IPS-NIHi7 (cell line): ENCODE data around the gene ANKRD50.

ENCODE experiments used
- DNase-seq: peaks from one replicate; pipeline ENCODE4 v3.0.0; 2012; ENCODE audit warnings: mixed read lengths; ENCODE audit errors: extremely low spot score

The ANKRD50 gene

DNA sequence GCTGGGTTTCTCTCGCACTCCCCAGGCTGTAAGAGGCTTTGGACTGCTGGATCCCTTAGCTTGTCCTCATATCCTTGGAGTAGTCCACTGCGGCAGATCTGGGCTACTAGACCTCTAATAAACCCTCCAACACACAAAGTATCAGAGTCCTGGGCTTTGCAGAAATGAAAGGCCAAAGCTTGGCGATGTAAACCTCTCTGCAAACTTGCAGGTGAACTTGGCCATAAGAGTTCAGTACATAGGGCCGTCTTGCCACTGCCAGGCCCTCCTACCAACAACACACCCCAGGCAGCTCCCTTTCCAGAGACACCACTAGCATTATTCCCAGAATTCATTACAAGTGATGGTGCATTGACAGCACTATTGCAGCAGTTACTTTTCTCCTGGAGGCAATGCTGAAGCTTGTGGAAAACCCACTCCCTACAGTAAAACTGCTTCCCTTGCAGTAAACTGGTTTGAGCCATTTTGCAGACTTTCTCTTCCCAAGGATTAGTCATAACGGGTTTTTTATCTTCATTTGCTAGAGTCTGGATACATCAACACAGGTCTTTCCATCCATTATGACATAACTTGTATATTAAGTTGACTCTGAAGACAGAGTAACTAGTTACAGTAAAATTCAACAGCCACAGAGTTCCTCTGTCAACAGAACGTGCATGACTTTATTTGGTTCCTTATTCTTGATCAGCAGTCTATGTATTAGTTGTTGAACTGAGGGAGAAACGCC is 2.4 kb downstream of the ANKRD50 start:
- DNase-seq = no peak

GRCh38 chr4:124708517-124709300 is 3.8 kb downstream of the ANKRD50 start:
- DNase-seq = no peak

GRCh38 chr4:124705393-124705792 is 7.1 kb downstream of the ANKRD50 start:
- no peak for DNase-seq

DNA sequence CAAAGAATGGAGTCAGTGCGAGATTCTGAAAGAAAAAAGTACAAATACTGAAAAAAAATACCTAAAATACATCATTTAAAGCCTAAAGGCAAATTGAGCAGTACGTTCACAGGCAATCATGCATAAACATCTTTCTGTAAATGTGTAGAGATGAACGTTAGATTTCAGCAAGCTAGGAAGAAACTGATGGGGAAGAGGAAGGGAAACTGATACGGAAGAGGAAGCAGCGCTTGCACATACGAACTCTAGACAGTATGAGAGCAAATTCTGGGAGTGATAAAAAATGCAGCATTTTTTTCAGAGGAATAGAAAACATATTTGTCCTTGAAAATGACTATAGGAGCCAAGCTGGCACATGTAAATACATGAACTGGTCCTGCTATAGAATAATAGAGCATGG is 9.4 kb downstream of the ANKRD50 start:
- DNase-seq = no peak

- DNase-seq = no peak
Measured at GRCh38 chr4:124697441-124697840, 15.1 kb downstream of the ANKRD50 start.

DNA sequence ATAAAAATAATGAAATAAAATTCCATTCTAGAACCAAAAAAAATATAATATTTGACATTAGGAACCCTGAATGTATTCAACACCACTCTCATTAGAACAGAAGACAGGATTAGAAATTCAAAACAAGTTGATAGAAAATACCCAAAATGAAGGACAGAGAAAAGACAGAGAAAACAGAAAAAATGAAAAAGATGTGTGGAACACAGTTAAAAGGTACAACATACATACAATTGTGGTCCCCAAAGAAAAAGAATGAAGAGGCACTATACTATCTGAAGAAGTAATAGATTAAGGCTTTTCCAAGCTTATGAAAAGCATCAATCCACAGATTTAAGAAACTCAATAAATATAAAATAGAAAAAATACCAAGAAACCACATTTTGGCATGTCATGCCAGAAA is 16.4 kb downstream of the ANKRD50 start:
- no peak for DNase-seq

GRCh38 chr4:124694946-124695598 is 17.5 kb downstream of the ANKRD50 start:
- no peak for DNase-seq

DNA sequence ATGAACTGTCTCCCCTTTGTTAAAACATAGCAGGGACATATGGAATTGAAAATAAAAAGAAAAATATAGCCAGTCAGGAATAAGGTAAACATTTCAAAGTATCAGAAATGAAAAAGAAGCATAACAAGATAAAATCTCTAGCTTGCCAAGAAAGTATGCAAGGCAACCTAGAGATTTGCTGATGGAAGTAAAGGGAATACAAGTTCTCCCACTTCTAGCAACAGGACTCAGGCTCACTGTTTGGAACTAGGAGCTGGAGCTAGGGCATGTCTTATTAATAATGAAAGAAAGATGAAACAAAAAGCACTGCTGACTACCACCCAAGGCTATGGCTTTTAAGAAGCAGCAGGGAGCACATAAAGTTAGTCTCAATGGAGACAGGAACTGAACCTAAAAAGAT is 18.2 kb downstream of the ANKRD50 start:
- no peak for DNase-seq

DNA sequence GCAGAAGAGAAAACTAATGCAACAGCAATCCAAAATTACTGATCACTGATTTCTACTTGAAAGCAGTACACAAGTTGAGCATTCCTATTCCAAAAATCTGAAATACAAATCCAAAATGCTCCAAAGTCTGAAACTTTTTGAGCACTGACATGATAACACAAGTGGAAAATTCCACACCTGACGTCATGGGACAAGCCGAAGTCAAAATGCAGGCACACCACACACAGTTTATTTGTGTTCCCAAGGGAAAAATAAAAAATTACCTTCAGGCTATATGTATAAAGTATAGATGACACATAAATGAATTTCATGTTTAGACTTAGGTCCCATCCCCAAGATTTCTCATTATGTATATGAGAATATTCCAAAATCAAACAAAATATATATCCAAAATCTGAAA is 20.7 kb downstream of the ANKRD50 start:
- DNase-seq = no peak

DNA sequence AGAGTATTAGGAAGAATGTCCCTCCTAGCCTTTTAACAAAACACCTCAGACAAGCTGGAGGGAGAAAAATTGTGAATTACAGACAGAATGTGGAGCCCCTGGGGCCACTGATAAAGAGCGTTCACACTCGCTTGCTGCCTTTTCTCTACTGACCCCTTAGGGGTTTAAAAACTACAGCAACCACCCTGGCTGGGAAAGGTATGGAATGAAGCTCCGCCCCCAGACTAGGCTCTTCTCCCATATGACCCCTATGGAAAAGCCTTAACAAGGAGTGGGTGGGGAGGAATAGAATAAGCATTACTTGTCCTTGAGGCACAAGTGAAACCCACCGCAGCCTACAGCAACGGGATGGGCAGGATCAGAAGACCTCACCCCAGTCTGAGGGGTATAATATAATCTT is 26.3 kb downstream of the ANKRD50 start:
- DNase-seq = peak; percentile 72

GRCh38 chr4:124685851-124686250 is 26.7 kb downstream of the ANKRD50 start:
- DNase-seq = no peak

GRCh38 chr4:124684301-124684700 is 28.2 kb downstream of the ANKRD50 start:
- DNase-seq = no peak

GRCh38 chr4:124682384-124682783 is 30.1 kb downstream of the ANKRD50 start:
- no peak for DNase-seq

GRCh38 chr4:124666496-124666895 is 46.0 kb downstream of the ANKRD50 start:
- DNase-seq = no peak

DNA sequence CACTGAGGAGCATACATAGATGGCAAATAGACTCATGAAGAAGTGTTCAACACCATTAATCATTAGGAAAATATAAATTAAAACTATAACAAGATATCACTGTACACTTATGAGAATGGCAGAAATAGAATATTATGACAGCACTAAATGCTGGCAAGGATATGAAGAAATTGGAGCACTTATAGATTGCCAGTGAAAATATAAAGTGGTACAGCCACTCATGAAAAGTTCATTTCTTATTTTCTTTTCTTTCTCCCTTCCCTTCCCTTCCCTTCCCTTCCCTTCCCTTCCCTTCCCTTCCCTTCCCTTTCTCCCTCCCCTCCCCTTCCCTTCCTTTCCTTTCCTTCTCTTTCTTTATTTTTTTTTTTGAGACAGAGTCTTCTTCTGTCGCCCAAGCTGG is 53.7 kb downstream of the ANKRD50 start:
- DNase-seq = no peak

DNA sequence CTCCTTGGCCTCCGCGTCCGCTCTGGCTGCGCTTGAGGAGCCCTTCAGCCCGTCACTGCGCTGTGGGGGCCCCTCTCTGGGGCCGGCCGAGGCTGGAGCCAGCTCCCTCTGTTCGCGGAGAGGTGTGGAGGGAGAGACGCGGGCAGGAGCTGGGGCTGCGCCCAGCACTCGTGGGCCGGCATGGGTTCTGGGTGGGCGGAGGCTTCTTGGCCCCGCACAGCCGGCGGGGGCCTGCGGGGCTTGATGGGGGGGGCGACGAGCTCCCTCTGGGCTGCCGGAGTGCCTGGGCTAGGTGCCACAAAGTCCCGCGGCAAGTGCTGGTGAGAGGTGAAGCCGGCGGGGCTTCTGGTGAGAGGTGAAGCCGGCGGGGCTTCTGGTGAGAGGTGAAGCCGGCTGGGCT is 61.9 kb downstream of the ANKRD50 start:
- DNase-seq = no peak

DNA sequence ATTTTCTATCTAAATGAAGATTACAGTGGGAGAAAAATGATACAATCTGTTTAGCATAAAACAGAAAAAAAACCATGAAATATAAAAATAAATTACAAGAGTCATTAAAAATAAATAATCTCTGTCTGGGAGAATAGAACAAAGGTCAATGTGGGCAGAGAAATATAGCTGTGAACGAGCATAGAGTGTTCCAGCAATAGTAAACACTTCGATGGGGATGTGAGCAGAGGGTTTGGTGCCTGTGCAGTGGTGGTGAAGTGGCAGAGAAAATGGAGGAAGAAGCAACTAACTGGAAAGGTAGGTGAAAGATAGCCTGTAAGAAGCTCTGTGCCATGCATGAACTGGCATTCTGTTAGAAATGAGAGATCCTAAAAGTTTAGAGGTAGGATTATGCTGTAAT is 64.9 kb downstream of the ANKRD50 start:
- no peak for DNase-seq

DNA sequence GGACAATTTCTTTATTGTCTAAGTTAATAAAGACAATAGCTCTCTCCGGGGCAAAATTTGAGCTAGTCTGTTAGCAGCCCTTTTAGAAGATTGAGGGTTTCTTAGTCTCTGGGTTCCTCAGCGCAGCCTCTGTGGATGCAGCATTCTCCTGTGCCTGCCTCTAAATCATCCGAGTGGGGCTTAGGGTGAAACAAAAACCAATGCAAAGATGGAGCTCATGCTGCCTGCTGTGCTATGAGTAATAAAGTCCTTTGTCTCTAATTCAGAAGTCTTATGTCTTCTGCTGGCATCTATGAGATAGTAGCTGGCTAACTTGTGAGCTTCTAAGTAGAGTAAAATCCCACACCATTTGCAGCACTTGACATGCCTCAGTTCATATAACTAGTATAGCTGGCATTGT is 67.9 kb downstream of the ANKRD50 start:
- DNase-seq = no peak

- no peak for DNase-seq
Measured at GRCh38 chr4:124642846-124643245, 69.7 kb downstream of the ANKRD50 start.

DNA sequence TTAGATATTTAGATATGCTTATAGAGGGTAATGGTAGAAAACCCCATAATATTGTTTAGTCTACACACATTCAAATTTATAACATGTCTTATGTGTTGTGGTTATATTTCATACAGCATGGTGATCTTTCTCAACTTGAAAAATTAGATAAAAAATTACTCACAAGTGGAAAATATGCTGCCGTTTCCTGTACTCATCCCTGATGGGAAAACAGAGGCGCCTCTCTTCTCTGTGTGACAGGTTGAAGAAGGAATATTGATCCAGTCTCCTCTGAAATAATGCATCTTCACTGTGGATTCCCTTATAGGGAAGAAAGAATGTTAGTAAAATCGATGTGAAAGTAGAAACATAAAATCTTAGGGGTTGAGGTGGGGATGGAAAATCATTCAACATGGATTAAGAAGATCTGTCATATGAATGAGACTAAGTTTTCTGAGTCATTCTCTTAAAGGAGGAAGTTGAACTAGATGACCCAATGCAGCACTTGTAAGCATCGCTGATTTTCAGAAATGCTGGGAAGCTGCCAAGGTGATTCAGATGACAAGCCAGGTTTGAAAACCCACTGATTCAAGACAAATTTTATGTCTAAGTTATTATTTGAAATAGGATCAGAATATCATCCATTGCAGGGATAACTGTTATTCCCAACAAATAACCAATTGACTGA is 70.7 kb downstream of the ANKRD50 start:
- no peak for DNase-seq

- DNase-seq = no peak
Measured at GRCh38 chr4:124640022-124640730, 72.4 kb downstream of the ANKRD50 start.

DNA sequence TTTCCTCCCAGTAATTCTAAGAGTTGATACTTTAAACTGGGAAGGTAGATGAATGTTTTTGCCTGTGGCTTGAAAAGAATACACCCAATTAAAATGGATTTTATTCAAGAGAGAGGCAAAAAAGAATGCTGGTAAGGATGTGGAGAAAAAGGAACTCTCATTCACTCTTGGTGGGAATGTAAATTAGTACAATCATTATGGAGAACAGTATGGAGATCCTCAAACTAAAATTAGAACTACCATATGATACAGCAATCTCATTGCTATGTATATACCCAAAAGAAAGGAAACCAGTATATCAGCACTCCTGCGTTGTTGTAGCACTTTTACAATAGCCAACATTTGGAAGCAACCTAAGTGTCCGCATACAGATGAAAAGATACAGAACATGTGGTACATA is 75.2 kb downstream of the ANKRD50 start:
- no peak for DNase-seq
